Uterus (tissue), 4 donors: ENCODE results near the gene CLPSL2. TPM values are rescaled to one million over a fixed set of nuclear protein-coding genes. Genes with fewer than 3 reads are reported as not detected.

ENCODE experiments used
- DNase-seq, 2 donors: peaks; one replicate each; pipeline ENCODE4 v3.0.0-alpha.2; 2019 to 2020
- H3K27ac ChIP-seq, 2 donors: fragments of 200-600 bp; sonication (generic); 1 replicate in 1 of 2; 2 replicates in 1 of 2; pipeline ENCODE4 v1.5.1; 2016 to 2018
- H3K27me3 ChIP-seq, 2 donors: fragments of 200-600 bp; sonication (generic); one replicate each; pipeline ENCODE4 v1.5.1; 2018 to 2019; ENCODE audit warnings: control low read depth in 1 of 2
- H3K36me3 ChIP-seq, 2 donors: fragments of 200-600 bp; sonication (generic); one replicate each; pipeline ENCODE4 v1.5.1; 2019; ENCODE audit warnings: control low read depth in 1 of 2
- H3K4me1 ChIP-seq, 2 donors: fragments of 200-600 bp; sonication (generic); one replicate each; pipeline ENCODE4 v1.5.1; 2018 to 2019; ENCODE audit warnings: control low read depth in 1 of 2
- H3K4me3 ChIP-seq, 2 donors: fragments of 200-600 bp; sonication (generic); 1 replicate in 1 of 2; 2 replicates in 1 of 2; pipeline ENCODE4 v1.5.1; 2018 to 2019; ENCODE audit warnings: mild to moderate bottlenecking in 1 of 2
- H3K9me3 ChIP-seq, 2 donors: fragments of 200-600 bp; sonication (generic); one replicate each; pipeline ENCODE4 v1.5.1; 2019; ENCODE audit warnings: control low read depth in 1 of 2
- POLR2A ChIP-seq, 2 donors: fragments of 450-650 bp; IDR thresholded peaks; one replicate each; pipeline ENCODE4 v1.6.1; 2016; ENCODE audit warnings: antibody characterized with exemption in 2 of 2, mild to moderate bottlenecking in 1 of 2, moderate library complexity in 1 of 2
- intact Hi-C: fragments of 100-400 bp; cut with DNase I; formaldehyde crosslinking; loops from one replicate; pipeline ENCODE4 v1.15.1; 2023; ENCODE audit warnings: low total_unique reads
- total RNA-seq, 4 donors: library from RNA; depleted of rRNA in 3 of 4; stranded (reverse); fragments of >200 nt in 3 of 4; gene quantifications; one replicate each; pipeline versions ENCODE4 v1.1.0 to v1.2.4, GENCODE V29; 2014 to 2023
- TF ChIP-seq, protein P1 (sequence below), 4 experiments: fragments of 200-600 bp in 2 of 4; fragments of 450-650 bp in 2 of 4; sonication (generic) in 2 of 4; IDR thresholded peaks; one replicate each; pipeline ENCODE4 v1.5.1; 2016 to 2019; ENCODE audit warnings: antibody characterized with exemption in 4 of 4, mild to moderate bottlenecking in 2 of 4, moderate library complexity in 1 of 4
- donor health status: DM: yes; HTN: yes; CAD: no.

Gene CLPSL2
- total RNA-seq, 4 donors from 2014 or later, result not detected

DNA sequence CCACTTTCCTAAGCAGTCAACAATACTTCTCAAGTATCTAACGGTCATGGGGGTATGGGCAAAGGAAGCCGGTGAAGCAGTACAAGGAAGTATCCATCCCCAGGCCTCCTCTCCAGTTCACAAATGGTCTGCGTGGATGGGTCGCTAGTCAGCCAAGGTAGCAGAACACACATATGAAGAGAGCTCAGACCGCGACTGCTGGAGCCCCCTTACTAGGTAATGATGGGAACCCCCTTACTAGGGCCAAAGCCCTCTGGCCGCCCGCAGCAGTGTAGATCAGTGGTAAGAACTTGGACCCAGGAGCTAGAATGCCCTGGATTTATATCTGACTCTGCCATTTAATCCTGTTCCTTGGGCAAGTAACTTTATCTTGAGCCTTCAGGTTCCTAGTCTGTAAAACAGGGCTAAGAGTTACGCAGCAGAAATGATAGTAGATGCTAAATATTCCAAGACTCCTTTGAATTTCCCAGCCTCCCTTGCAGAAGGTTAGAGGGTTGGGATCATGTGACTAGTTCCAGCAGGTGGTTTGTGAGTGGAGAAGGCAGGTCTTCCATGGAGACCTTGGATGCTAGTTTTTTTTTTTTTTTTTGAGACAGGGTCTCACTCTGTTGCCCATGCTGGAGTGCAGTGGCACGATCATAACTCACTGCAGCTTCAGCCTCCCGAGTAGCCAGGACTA is 2.1 kb upstream of the CLPSL2 start:
- H3K4me3 ChIP-seq, result no peak overlapping the region
- no peak overlapping the region for H3K27ac ChIP-seq
- DNase-seq, result no peak
- intact Hi-C loops, result no loop called here
- TF ChIP-seq POLR2A (IDR thresholded peaks at IDR 0.05), result no peak
- TF ChIP-seq, protein P1, sequence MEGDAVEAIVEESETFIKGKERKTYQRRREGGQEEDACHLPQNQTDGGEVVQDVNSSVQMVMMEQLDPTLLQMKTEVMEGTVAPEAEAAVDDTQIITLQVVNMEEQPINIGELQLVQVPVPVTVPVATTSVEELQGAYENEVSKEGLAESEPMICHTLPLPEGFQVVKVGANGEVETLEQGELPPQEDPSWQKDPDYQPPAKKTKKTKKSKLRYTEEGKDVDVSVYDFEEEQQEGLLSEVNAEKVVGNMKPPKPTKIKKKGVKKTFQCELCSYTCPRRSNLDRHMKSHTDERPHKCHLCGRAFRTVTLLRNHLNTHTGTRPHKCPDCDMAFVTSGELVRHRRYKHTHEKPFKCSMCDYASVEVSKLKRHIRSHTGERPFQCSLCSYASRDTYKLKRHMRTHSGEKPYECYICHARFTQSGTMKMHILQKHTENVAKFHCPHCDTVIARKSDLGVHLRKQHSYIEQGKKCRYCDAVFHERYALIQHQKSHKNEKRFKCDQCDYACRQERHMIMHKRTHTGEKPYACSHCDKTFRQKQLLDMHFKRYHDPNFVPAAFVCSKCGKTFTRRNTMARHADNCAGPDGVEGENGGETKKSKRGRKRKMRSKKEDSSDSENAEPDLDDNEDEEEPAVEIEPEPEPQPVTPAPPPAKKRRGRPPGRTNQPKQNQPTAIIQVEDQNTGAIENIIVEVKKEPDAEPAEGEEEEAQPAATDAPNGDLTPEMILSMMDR (IDR thresholded peaks at IDR 0.05), result no peak
- no peaks in the 10 kb centered on the region for H3K36me3 ChIP-seq
- H3K4me1 ChIP-seq, result peaks cover 0 to 3% of the 10 kb centered on the region in 2 donors
- no peaks in the 10 kb centered on the region for H3K9me3 ChIP-seq
- H3K27me3 ChIP-seq, result no peaks in the 10 kb centered on the region

- peaks cover 0 to 3% of the 10 kb centered on the region in 2 donors for H3K4me1 ChIP-seq
- H3K27ac ChIP-seq, result no peak overlapping the region
- intact Hi-C loops, result no loop called here
- no peaks in the 10 kb centered on the region for H3K36me3 ChIP-seq
- TF ChIP-seq POLR2A (IDR thresholded peaks at IDR 0.05), result no peak
- TF ChIP-seq, protein P1 (IDR thresholded peaks at IDR 0.05), result no peak
- H3K9me3 ChIP-seq, result no peaks in the 10 kb centered on the region
- DNase-seq, result no peak
- H3K4me3 ChIP-seq, result no peak overlapping the region
- no peaks in the 10 kb centered on the region for H3K27me3 ChIP-seq
These were observed 1.4 kb upstream of the CLPSL2 start for GRCh38 chr6:35775031-35775430.

GRCh38 chr6:35777356-35778102 is 1.1 kb downstream of the CLPSL2 start:
- intact Hi-C loops, result no loop called here
- no peak for DNase-seq
- TF ChIP-seq, protein P1 (IDR thresholded peaks at IDR 0.05), result no peak
- no peak for TF ChIP-seq POLR2A (IDR thresholded peaks at IDR 0.05)
- Histone ChIP-seq H3K9me3 (no peaks in the 10 kb centered on the region), H3K27me3 (no peaks in the 10 kb centered on the region), H3K36me3 (no peaks in the 10 kb centered on the region), H3K4me3 (no peak overlapping the region), H3K27ac (no peak overlapping the region), H3K4me1 (peaks cover 0 to 3% of the 10 kb centered on the region in 2 donors)

DNA sequence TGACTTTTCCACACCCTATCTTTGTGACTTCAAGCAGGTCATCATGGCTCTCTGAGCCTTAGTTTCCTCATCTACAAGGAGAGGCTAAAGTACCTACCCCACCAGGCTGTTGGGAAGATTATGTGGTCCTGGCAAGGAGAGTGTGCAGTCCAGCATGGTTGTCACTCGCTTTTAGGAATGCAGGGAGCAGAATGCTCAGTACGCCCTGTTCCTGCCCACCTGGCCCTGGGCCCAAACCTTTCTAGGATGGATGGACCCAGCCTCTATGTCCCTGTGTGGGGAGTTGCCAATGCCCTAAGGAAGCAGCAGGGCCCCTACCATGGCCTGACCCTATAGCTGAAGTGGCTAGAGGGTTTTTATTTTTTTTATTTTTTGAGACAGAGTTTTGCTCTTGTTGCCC is 2.0 kb downstream of the CLPSL2 start:
- no peak for DNase-seq
- Histone ChIP-seq H3K27me3 (no peaks in the 10 kb centered on the region), H3K36me3 (no peaks in the 10 kb centered on the region), H3K4me3 (no peak overlapping the region), H3K27ac (no peak overlapping the region), H3K9me3 (no peaks in the 10 kb centered on the region), H3K4me1 (peaks cover 0 to 3% of the 10 kb centered on the region in 2 donors)
- TF ChIP-seq POLR2A (IDR thresholded peaks at IDR 0.05), result no peak
- TF ChIP-seq, protein P1 (IDR thresholded peaks at IDR 0.05), result no peak
- intact Hi-C loops, result no loop called here

GRCh38 chr6:35780719-35781118 is 4.3 kb downstream of the CLPSL2 start, which contains the start of gene CLPSL1:
Gene CLPSL1 (plus strand): TSS chr6:35781019. CDS start chr6:35781111, 92 bp downstream.
- Histone ChIP-seq H3K4me1 (peaks cover 0 to 3% of the 10 kb centered on the region in 2 donors), H3K9me3 (no peaks in the 10 kb centered on the region), H3K36me3 (no peaks in the 10 kb centered on the region), H3K27me3 (no peaks in the 10 kb centered on the region), H3K4me3 (no peak within 1 kb of the TSS), H3K27ac (no peak within 1 kb of the TSS)
- TF ChIP-seq, protein P1 (IDR thresholded peaks at IDR 0.05), result no peak
- TF ChIP-seq POLR2A (IDR thresholded peaks at IDR 0.05), result no peak
- DNase-seq, result no peak
- intact Hi-C loops, result no loop called here
